Measurements from ENCODE around the gene ANKMY1. TPM values are rescaled to one million over a fixed set of nuclear protein-coding genes. Genes with fewer than 3 reads are reported as not detected.

ANKMY1 gene
- total and polyA plus RNA-seq, 2 of the 13 experiments (the other 11 are each of a cell fraction or from before 2014, with no cell fraction given): 11.7 to 18.8 TPM

- TF ChIP-seq HIC2 (CRISPR knock-in tag; IDR thresholded peaks at IDR 0.05; ENCODE audit: low read depth) (peak; percentile 82; the same call in 1 of the 2 replicates), ZNF138 (CRISPR knock-in tag; IDR thresholded peaks at IDR 0.05; ENCODE audit: low read depth) (no peak), ETV5 (CRISPR knock-in tag; IDR thresholded peaks at IDR 0.05; ENCODE audit: borderline replicate concordance) (peak; percentile 34; the same call in 1 of the 2 replicates), ZNF678 (CRISPR knock-in tag; IDR thresholded peaks at IDR 0.05) (0 out of 2 replicates have a peak, but pooled peaks have one; percentile 49), ZNF513 (CRISPR knock-in tag; conservative IDR thresholded peaks at IDR 0.05) (0 out of 2 replicates have a peak, but pooled peaks have one; percentile 30), ZSCAN29 (CRISPR knock-in tag; conservative IDR thresholded peaks at IDR 0.05) (no peak), MYC (CRISPR knock-in tag; IDR thresholded peaks at IDR 0.05; ENCODE audit: borderline replicate concordance) (peak; percentile 75), ZNF253 (CRISPR knock-in tag; IDR thresholded peaks at IDR 0.05; ENCODE audit: borderline replicate concordance) (peak; percentile 58; the same call in 1 of the 2 replicates), POGZ (CRISPR knock-in tag; IDR thresholded peaks at IDR 0.05) (peak; percentile 39; the same call in 1 of the 2 replicates), ZNF232 (CRISPR knock-in tag; IDR thresholded peaks at IDR 0.05; ENCODE audit: borderline replicate concordance) (peak; percentile 36; the same call in 1 of the 2 replicates), ZNF235 (CRISPR knock-in tag; IDR thresholded peaks at IDR 0.05; ENCODE audit: borderline replicate concordance) (peak; percentile 79), ZC3H13 (CRISPR knock-in tag; IDR thresholded peaks at IDR 0.05) (peak; percentile 78), ZNF549 (CRISPR knock-in tag; IDR thresholded peaks at IDR 0.05) (no peak), ZNF687 (CRISPR knock-in tag; IDR thresholded peaks at IDR 0.05) (peak; percentile 34), ZNF781 (CRISPR knock-in tag; IDR thresholded peaks at IDR 0.05; ENCODE audit: borderline replicate concordance, not compliant biosample characterization) (peak; percentile 38), GMEB2 (CRISPR knock-in tag; IDR thresholded peaks at IDR 0.05; ENCODE audit: low read depth) (0 out of 2 replicates have a peak, but pooled peaks have one; percentile 18), MAF1 (CRISPR knock-in tag; IDR thresholded peaks at IDR 0.05; ENCODE audit: borderline replicate concordance) (no peak), TCF7 (IDR thresholded peaks at IDR 0.05; ENCODE audit: low read depth) (no peak), GATAD2A (CRISPR knock-in tag; IDR thresholded peaks at IDR 0.05) (peak; percentile 62; the same call in 1 of the 2 replicates)
These were observed 8.7 kb upstream of the ANKMY1 start (continued) for GRCh38 chr2:240566203-240567136.

All from HepG2 (cell line).